Superior temporal gyrus (tissue), 1 donor: ENCODE results near the gene DKK3.

ENCODE experiments used
- DNase-seq: peaks from one replicate; pipeline ENCODE4 v3.0.0-alpha.2; 2016; ENCODE audit errors: extremely low spot score

The DKK3 gene

DNA sequence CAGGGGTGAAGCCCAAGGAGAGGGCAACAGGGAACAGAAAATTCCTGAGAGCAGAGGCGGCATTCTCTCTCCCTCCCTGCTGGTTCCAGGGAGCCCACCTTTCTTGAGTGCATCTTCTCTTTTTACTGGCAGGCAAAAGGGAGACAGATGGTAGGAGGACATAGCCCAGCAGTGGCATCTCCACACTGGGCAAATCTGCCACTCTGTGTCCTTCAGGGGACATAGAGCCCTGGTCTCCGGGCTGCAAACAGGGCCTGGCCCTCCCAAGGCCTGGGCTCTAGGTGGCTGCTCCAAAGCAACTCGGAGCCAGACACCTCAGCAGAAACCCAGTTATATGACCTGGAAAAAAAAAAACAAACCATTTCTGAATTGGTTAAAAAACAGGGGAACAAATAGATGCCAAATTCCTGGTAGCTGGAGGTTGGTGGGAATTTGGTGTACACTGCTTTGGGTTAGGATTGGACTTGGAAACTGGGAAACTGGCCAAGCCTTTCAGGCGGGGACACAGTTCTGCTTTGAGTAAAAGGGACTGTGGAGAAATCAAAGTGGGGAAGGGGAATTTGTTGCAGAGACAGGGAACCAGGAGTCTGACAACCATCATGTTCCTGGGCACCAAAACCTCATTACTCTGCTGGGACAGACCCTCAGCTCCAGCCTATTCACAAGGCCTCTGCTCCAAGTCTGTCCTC, 23.6 kb upstream of the DKK3 start:
- no peak for DNase-seq

DNA sequence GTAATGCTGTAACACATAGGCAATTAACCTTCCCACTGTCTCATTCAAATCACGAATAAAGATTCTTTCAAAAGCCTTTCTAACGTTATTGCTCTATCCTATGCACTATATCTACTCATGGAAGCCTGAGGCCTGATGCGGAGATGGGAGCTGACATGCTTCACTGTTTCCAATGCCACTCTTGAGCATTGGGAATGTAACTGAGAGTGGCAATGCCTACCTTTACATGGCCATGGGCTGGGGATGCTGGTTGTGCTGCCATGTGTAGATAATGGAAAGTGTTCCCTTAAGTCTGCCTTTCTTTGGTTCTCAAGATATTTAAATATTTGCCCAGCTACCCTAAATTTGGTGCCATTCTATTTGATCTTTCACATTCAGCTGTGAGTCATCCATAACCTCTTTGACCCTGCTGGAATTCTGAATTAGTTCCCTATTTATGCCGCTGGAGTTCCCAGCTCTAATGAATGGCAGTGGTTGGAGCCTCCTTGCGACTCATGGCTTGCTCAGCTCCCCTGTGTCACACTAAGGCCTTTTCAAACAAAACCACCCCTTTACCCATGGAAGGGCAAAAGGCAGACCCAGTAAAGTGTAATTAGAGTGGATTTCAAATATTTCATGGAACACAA, 21.4 kb upstream of the DKK3 start:
- no peak for DNase-seq

DNA sequence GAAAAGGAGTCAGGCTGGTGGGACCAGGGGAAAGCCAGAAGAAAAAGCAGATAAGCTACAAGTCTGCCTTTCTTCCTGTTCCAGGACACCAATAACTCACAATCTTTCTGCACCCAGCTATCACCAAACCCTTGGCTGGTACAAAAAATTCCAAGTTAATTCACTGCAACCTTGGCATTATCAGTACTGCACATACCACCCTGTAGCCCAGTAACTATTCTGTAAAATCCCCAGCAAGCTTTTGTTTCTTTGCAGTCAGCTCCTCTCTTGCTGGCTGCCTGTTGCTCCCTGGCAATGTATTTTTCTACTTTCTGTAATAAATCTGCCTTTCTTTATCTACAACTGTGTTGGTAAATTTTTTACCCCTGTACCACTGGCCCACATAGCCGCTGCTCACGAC, 20.7 kb upstream of the DKK3 start:
- DNase-seq: no peak

DNA sequence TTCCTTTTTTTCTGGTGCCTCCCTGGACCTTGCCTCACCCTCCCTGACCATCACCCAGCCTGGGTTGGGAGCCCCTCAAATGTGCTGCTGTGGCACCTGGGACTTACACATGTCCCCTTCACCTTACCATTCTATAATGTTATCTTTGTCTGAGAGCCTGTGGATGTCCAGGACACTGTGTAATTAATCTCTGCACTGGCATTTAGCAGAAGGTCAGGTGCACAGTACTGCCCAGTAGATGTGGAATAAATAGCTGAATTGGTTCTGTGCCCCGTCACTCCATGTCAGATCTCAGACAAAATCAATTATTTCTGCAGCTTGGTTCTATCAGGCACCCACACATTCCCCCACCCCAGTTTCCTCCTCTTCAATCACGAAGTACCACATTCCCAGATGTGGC, 19.9 kb upstream of the DKK3 start:
- no peak for DNase-seq

DNA sequence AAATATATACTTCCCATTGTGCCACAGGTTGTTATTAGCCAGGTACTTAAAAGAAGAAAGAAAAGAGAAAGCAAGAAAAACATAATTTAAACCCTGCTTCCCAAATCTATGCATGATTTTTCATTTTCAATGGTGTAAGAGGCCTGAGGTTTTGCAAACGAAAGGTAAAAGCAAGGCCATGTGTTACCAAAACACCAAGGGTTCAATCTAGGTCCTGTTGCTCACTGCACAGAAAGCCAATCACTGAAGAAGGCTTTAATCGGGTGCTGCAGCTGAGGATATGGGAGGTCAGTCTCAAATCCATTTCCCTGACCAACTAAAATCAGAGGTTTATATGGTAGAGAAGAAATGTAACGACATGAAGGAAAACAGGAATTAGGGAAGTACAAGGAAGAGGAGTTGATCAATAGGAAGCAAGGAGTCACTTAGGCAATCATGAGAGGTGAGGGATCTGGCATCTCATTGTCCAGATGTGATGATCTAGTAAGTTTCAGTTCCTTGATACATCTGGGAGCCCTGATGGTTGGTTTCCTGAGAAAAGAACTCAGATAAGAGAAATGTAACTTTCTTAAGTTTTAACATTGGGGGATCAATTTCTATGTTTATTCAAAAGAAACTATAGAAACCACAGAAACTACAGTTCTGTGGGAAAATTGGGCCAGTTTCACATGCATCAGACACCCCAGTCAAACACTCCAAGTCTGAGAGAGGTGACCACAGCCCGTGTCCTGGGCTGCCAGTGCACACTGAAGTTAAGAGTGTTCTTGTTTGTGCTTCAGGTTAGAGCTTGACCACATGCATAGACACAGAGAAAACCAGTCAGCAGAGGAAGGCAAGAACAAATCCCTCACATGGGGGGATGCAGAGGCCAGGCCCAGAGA, 18.1 kb upstream of the DKK3 start:
- no peak for DNase-seq

DNA sequence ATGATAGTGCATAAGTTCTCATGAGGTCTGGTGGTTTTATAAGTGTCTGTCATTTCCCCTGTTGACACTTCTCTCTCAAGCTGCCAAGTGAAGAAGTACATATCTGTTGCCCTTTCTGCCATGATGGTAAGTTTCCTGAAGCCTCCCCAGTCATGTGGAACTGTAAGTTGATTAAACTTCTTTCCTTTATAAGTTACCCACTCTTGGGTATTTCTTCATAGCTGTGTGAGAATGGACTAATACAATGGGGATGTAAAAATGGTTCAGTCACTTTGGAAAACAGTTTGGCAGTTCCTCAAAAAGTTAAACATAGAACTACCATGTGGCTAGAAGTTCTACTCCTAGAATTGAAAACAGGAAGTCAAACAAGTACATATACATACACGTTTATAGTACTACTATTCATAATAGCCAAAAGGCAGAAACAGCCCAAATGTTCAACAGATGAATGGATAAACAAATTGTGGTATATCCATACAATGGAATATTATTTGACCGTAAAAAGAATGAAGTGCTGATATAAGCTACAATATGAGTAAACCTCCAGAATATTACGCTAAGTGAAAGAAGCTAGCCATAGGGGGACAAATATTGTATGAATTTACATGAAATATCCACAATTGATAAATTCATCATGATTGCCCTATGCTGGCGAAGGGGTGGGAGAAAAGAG, 16.0 kb upstream of the DKK3 start:
- no peak for DNase-seq

DNA sequence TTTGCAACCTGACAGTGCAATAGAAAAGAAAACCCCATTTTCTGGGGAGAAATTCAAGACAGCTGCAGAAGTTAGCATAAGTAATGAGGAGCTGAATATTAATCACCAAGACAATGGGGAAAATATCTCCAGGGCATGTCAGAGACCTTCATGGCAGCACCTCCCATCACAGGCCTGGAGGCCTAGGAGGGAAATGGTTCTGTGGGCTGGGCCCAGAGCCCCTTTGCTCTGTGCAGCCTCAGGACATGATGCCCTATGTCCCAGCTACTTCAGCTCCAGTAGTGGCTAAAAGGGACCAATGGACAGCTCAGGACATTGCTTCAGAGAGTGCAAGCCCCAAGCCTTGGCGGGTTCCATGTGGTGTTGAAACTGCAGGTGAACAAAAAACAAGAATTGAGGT, 14.6 kb upstream of the DKK3 start:
- DNase-seq: no peak

DNA sequence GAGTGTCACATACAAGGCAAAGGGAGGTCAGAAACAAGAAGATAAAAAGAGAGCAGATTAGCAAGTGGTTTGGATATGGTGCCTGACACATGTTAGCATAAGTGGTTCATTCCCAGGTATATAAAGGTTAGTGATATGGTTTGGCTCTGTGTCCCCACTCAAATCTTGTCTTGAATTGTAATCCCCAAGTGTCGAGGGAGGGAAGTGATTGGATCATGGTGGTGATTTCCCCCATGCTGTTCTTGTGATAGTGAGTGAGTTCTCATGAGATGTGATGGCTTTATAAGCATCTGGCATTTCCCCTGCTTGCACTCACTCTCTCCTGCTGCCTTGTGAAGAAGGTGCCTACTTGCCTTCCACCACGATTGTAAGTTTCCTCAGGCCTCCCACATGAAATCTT, 12.1 kb upstream of the DKK3 start:
- DNase-seq: no peak

DNA sequence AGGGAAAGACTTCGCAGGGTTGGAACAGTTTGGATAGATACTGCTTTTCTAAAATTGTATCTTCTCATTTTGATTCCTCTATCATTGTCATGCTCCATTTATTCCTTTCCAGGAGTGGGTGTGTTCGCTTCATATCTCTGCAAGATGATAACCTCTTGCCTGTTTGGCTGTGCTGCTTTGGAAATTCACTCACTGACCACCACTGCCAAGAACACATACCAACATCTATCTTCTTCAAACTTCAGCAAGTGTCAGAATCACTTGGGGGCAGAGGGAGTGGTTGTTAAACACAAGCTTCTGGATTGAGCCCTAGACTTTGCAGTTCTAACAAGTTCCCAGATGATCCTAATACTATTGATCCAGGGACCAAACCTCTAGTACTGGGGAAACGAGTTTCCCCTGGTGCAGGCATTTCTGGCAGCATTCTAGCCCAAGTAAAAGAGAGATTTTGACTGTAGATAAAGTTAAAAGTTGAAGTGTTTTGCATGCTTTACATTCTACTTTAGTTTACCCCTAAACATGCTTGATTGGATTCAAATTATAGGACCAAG, 11.5 kb upstream of the DKK3 start:
- no peak for DNase-seq

DNA sequence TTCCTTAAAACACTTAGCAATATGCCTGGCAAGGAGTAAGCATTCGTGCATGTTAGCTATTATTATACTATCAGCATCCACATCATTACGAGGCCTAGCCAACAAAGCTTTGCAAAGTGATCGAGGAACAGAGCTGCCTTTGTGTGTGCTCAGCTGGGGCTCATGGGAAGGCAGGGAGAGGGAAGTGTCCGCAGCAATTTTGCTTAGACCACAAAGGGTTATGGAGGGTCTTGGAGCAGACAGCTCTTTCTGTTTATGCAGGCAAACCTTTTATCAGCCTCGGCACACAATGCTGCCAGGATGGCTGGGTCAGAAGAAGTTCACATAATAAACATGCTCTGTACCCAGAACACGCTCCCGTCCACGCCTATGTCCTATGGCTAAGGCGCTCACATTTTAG, 10.9 kb upstream of the DKK3 start:
- DNase-seq: peak; percentile 86

DNA sequence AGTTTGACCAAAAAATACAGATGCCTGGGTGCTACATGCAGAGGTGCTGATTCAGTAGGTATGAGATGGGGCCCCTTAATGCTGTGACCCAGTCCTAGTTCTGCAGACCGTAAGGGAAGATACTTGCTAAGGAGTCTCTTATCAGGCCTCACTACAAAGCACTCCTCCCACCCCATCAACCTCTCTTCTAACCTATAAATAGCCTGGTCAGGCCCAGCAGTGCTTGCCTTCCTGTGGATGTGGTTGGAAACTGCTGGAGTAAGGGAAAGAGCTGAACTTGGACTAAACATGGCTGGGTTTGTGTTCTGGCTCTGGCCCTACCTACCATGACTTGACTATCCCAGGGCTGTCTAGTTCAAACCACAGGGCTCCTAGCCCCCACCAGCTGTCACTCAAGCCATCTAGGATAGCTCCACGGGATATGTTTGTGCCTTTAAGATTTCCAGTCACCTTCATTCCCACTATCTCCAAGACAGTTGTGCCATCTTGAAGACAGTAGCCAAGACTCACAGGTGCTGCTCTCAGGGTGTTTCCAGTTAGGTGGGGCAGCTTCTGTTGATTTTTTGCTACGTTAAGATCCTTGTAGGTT, 9.5 kb upstream of the DKK3 start:
- DNase-seq: no peak

DNA sequence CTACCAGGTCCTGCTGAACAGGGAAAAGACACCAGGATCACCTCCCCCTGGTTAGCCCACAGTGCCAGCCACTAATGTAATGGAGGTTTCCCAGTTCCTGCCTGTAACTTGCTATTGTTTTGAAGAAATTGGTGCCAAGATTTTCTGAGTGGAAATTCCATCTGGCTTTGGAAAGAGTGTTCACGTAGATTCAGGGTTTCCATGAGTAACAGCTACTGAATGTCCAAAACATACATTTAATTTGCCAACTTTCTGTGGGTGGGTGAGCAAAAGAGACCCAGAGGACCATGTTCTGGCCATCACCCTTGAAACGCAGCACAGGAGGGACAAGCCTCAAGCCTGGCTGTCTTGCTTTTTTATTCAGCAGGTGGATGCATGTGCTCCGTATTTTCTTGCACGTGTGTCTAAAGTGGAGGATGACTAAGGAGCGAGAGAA, 8.8 kb upstream of the DKK3 start:
- no peak for DNase-seq

DNA sequence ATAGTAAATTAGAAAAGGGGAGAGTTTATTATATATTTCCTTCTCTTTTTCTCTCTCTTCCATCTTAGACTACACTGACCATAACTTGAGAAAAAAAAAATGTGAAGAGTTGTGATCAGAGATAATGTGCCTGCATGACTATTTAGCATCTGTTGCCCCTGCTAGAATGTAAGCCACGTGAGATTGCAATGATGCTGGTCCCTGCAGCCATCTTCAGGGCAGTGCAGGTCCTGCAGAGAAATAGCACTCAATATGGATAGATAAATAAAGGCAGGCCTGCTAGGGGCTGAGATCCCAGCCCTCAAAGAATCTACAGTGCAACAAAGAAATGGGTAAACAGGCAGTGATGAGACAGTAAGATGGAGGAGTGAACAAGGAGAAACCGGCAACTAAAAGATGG, 7.8 kb upstream of the DKK3 start:
- no peak for DNase-seq

DNA sequence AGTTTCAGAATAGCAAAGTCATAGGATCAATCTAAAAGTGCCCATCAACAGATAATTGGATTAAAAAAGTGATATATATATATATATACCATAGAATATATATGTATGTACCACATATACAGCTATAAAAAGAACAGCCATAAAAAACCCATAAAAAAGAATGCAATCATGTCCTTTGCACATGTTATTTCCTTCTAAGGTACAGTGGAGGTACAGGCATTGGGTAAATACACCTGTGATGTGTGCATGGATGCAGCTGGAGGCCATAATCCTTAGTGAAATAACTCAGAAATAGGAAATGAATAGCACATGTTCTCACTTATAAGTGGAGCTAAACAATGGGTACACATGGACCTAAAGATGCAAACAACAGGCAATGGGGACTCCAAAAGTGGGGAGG, 7.1 kb upstream of the DKK3 start:
- no peak for DNase-seq

DNA sequence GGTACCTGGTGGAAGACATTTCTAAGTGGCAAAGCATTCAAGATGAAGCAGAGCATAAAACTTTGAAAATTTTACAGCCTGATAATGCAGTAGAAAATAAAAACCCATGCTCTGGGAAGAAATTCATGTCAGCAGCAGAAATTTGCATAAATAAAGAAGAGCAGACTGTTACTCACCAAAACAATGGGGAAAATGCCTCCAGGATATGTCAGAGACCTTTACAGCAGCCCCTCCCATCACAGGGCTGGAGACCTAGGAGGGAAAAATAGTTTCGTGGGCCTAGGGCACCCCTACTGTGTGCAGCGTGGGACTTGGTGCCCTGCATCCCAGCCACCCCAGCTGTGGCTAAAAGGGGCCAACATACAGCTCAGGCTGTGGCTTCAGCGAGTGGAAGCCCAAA, 5.4 kb upstream of the DKK3 start:
- no peak for DNase-seq

DNA sequence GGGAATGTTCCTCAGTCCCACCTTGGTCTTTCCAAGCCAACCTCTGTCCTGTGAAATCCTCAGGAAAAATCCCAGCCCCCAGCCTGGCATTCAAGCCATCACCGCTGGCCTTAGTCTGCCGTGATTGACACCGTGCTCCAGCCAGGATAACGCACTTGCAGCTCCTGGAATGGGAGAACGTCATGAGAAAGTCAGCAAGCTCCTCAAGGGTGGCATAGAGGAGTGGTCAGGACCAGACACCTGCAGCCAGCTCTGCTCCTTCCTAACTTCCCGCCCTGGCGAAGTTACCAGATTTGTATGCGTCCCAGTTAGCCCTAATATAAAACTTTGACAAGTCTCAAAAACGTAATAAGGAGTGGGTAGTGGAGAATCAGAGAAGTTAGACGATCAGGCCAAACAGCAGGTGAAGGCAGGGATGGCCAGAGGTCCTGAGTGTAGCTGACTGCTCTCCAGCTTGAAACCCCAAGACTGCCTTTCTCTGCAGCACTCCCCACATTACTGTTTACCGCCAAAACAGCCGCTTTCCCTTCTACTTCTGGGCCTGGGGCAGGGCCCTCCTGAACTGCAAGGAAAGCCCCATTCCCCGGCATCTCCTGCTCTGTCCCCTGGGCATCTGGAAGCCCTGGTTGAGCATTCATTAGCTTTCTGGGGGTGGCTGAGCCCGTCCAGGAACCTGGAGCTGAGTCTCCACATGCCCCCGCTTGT, 1.3 kb upstream of the DKK3 start:
- no peak for DNase-seq

DNA sequence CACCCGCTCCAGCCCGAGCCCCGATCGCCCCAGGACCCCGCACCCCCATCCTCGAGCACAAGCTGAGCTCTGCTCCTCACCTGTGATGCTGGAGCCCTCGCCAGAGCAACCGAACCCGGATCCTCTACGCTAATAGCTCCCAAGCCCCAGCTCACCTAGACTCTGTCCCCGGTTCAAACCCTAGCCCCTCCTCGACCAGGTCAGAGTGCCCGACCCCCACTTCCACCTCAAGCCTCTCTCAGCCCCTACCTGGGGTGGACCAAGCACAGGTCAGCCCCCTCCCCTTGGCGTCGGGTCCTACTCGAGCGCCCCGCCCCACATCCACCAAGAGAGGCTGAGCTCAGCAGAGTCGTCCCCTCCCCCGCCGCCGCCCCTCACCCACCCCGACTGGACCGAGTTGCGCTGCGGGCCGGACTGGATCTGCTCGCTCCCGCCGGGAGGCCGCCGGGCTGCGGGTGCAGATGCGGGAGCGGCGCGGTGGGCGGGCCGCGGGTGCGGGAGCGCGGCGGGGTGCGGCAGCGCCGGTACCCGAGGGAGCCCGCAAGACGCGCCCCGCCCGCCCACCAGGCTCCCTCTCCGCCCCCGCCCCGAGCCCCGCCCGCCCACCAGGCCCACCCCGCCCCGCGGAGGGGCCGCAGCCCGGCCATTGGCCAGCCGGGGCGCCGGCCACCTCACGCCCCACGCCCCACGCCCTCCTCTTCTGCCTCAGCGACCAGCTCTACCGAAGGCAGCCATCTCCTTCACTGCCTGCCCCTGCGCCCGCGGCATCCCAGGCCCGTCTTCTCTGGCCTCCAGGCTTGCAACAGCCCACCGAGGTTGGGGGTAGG, 577 bp upstream of the DKK3 start:
- DNase-seq: no peak

DNA sequence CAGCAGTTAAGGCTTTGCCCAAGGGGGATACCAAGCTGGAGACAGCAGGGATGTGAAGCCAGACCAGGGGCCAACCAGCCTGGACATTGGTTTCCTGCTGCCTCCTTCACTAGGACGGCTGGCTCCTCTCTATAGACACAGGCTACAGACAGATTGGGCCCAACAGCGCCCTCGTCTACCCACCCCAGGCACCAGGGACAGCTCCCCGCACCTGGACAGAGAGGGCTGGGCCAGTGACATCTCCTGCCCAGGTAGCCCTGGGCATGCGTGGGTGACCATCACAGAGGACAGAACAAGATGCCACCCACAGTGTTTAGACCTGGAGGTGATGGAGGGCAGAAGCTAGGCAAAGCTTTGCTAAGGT, 1.2 kb downstream of the DKK3 start:
- DNase-seq: no peak

DNA sequence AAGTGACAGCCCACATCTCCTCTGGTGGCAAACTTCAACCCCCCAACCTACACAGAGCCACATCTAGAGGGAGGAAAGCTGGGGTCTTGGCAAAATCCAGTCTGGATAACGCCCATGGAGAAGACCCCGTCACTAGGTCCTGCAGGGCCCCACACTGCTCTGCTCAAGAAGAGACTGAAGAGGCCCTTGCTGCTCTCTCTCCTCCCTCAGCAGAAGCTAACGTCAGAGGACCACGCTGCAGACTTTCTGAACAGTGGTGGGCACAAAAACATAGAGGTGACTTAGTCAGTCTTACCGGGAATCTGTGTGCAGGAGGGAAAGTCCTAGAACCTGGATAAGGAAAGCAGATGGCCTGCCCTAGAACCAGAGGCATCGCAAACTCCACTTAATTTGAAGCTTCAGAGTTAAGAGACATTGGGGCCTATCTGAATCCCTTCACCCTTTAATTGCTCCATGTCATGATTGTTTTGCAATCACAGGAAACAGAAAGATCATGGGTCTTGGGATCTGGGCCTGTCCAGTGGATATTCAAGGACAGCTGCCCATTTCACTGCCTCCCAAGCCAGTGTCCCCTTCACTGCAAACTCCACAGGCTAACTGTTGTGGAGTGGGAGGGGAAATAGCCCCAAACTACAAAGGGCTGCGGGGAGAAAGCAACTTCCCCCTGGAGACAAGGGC, 1.7 kb downstream of the DKK3 start:
- DNase-seq: no peak

DNA sequence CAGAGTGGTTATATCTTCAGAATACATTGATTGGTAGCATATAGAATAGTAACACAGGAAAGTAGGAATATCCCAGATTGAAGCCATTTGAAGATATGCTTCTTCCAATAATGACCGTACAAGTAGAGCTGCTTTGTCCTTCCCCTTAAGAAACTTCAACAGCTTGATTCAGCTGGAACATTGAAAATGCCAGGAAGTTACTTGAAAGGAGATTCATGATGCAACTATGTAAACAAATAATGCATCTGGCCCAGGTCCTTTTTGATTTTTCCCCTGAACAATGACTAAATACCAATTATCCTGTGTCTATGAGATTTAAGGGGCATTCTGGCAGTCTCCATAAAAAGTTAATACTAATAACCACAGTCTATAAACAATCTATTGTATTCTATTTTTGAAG, 3.0 kb downstream of the DKK3 start:
- peak; percentile 14 for DNase-seq
